ENCODE results near the gene ATP2B3. TPM values are rescaled to one million over a fixed set of nuclear protein-coding genes. Genes with fewer than 3 reads are reported as not detected.

ATP2B3 gene
- total RNA-seq, 2 donors from 2014 or later: not detected

DNA sequence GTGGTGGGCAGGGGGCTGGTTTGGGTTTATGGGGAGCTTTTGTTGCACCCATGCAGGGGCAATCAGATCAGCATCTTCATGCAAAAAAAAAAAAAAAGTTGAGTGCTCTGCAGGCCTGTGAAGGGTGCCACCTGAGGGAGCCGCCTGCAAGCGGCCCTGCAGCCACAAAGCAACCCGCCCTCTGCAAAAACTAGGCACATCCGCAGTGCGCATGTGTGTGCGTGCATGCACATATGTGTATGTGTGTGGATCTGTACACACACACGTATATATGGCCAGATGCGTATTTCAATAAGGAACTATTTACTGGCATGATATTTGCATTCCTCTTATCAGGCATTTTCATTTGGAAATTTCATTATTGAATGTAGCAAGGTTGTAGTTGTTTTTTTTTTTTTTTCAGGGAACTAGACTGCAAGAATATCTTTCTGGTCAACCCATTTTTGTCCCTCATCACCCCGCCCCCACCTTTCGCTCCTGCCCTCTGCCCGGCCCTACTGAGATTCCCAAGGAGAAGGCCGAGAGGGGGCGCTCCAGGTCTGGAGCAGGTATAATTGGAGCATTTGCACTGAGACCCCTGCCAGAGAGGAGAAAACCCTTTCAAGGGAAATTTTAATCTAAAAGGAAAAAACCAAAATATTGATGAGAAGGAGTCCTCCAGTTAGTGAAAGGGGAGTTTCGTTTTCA lies 63.4 kb downstream of the ATP2B3 start:
- no peaks in the 10 kb centered on the region for H3K4me1 ChIP-seq
- DNase-seq: peak in 1 of 4 donors; percentile 24
- ATAC-seq: no peak
- no peak overlapping the region for H3K27ac ChIP-seq
- H3K36me3 ChIP-seq (replicated peaks in 1 of 2; ENCODE audit: insufficient read depth in 1 of 2, low read depth in 2 of 2): no peaks in the 10 kb centered on the region
- intact Hi-C loops (cut with DNase I): no loop called here
- no peaks in the 10 kb centered on the region for H3K27me3 ChIP-seq
- 55 to 58% methylated on average over 12 to 14 of the region's 14 CpGs for WGBS, 2 donors
- no peaks in the 10 kb centered on the region for H3K9me3 ChIP-seq
- TF ChIP-seq, protein P1, sequence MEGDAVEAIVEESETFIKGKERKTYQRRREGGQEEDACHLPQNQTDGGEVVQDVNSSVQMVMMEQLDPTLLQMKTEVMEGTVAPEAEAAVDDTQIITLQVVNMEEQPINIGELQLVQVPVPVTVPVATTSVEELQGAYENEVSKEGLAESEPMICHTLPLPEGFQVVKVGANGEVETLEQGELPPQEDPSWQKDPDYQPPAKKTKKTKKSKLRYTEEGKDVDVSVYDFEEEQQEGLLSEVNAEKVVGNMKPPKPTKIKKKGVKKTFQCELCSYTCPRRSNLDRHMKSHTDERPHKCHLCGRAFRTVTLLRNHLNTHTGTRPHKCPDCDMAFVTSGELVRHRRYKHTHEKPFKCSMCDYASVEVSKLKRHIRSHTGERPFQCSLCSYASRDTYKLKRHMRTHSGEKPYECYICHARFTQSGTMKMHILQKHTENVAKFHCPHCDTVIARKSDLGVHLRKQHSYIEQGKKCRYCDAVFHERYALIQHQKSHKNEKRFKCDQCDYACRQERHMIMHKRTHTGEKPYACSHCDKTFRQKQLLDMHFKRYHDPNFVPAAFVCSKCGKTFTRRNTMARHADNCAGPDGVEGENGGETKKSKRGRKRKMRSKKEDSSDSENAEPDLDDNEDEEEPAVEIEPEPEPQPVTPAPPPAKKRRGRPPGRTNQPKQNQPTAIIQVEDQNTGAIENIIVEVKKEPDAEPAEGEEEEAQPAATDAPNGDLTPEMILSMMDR (IDR thresholded peaks at IDR 0.05): no peak
- TF ChIP-seq POLR2A (IDR thresholded peaks at IDR 0.05): no peak
- H3K4me3 ChIP-seq: no peak overlapping the region

DNA sequence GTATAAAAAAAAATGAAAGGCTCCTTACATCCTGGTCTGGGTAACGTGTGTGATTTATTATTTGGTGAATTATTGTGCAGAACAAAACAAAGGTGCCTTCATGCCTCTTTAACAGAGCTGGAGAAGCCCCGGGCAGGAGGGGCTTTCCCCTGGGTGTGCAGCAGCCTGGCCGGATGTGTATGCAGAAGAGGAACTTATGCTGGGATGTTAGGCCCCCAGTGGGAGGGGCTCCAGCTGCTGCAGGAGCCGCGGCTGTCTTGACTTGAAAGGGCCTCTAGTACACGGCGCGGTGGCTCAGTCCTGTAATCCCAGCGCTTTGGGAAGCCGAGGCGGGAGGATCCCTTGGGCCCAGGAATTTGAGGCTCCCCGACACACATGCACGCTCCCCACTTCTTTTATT lies 65.5 kb downstream of the ATP2B3 start:
- ATAC-seq: peak; percentile 35
- 0 to 23% methylated on average over 2 to 13 of the region's 13 CpGs for WGBS, 2 donors
- Histone ChIP-seq H3K27ac (no peak overlapping the region), H3K36me3 (replicated peaks in 1 of 2; ENCODE audit: insufficient read depth in 1 of 2, low read depth in 2 of 2) (no peaks in the 10 kb centered on the region), H3K9me3 (no peaks in the 10 kb centered on the region), H3K27me3 (no peaks in the 10 kb centered on the region), H3K4me3 (no peak overlapping the region), H3K4me1 (no peaks in the 10 kb centered on the region)
- peak in 2 of 4 donors; percentile 24 to 43 for DNase-seq
- intact Hi-C loops (cut with DNase I): no loop called here
- TF ChIP-seq, protein P1 (IDR thresholded peaks at IDR 0.05): no peak
- no peak for TF ChIP-seq POLR2A (IDR thresholded peaks at IDR 0.05)

DNA sequence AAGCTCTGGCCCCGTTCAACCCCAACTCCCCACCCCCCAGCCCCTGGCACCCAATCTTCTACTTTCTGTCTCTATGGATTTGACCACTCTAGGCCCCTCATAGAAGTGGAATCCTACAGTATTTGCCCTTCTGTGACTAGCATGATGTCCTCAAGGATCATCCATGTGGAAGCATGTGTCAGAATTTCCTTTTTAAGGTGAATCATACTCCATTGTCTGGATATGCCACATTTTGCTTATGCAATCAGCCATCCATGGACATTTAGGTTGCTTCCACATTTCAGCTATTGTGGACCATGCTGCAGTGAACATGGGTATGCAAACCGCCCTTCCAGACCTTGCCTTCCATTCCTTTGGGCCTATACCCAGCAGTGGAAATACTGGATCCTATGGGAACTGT lies 66.0 kb downstream of the ATP2B3 start:
- Histone ChIP-seq H3K27me3 (no peaks in the 10 kb centered on the region), H3K9me3 (no peaks in the 10 kb centered on the region), H3K36me3 (replicated peaks in 1 of 2; ENCODE audit: insufficient read depth in 1 of 2, low read depth in 2 of 2) (no peaks in the 10 kb centered on the region), H3K27ac (no peak overlapping the region), H3K4me3 (no peak overlapping the region), H3K4me1 (no peaks in the 10 kb centered on the region)
- ATAC-seq: no peak
- intact Hi-C loops (cut with DNase I): no loop called here
- WGBS, 2 donors: 67 to 89% methylated on average over 1 to 2 of the region's 2 CpGs
- no peak for TF ChIP-seq POLR2A (IDR thresholded peaks at IDR 0.05)
- TF ChIP-seq, protein P1 (IDR thresholded peaks at IDR 0.05): no peak
- DNase-seq: no peak

DNA sequence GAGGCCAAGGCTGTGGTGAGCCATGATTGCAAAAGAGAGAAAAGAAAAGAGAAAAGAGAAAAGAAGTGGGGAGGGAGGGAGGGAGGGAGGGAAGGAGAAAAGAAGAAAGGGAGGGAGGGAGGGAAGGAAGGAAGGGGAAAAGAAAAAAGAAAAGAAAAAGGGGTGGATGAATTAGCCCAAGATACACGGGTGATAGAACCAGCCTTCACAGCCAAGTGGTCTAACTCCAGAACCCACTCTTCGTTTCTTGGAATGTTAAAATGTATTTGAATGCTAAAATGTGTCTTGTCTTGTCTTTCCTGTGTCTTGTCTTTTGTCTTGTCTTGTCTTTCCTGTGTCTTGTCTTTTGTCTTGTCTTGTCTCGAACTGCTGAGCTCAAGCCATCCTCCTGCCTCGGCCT lies 68.4 kb downstream of the ATP2B3 start:
- ATAC-seq: no peak
- Histone ChIP-seq H3K36me3 (replicated peaks in 1 of 2; ENCODE audit: insufficient read depth in 1 of 2, low read depth in 2 of 2) (no peaks in the 10 kb centered on the region), H3K27ac (no peak overlapping the region), H3K4me1 (no peaks in the 10 kb centered on the region), H3K27me3 (no peaks in the 10 kb centered on the region), H3K9me3 (no peaks in the 10 kb centered on the region), H3K4me3 (no peak overlapping the region)
- 93 to 98% methylated on average over 4 of the region's 4 CpGs for WGBS, 2 donors
- intact Hi-C loops (cut with DNase I): no loop called here
- TF ChIP-seq, protein P1 (IDR thresholded peaks at IDR 0.05): no peak
- TF ChIP-seq POLR2A (IDR thresholded peaks at IDR 0.05): no peak
- DNase-seq: no peak

DNA sequence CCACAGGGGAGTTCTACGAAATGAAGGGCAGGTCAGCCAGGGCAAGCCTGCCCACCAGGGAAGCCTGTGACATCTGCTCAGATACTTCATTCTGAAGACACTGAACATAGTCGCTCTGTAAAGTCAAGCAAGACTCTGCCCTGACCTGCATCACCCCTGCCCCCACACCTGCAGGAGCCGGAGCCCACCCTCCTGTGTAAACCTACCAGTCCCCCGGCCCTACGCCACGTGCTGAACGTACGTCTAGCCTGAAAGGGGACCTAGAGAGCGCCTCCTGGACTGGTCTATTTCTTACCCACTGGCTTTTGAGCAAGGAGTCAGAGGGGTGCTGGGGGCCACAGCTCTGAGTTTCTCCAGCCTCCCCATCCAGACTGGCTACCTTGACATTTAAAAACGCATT lies 69.9 kb downstream of the ATP2B3 start:
- TF ChIP-seq POLR2A (IDR thresholded peaks at IDR 0.05): no peak
- TF ChIP-seq, protein P1 (IDR thresholded peaks at IDR 0.05): no peak
- DNase-seq (no peak), ATAC-seq (no peak)
- no peaks in the 10 kb centered on the region for H3K36me3 ChIP-seq (replicated peaks in 1 of 2; ENCODE audit: insufficient read depth in 1 of 2, low read depth in 2 of 2)
- no peaks in the 10 kb centered on the region for H3K27me3 ChIP-seq
- H3K9me3 ChIP-seq: no peaks in the 10 kb centered on the region
- intact Hi-C loops (cut with DNase I): no loop called here
- 92 to 100% methylated on average over 1 to 3 of the region's 10 CpGs for WGBS, 2 donors
- no peaks in the 10 kb centered on the region for H3K4me1 ChIP-seq
- H3K4me3 ChIP-seq: no peak overlapping the region
- H3K27ac ChIP-seq: no peak overlapping the region
